A549 (cell line): ENCODE data around the gene NXPH1. TPM values are rescaled to one million over a fixed set of nuclear protein-coding genes. Genes with fewer than 3 reads are reported as not detected.

Experiments
- ATAC-seq, 2 experiments: fragments of 200-7000 bp in 1 of 2; fragments of >200 bp in 1 of 2; cut with Nextera tagmentation in 1 of 2; cut with Tn5 transposase in 1 of 2; 3 replicates each; pipeline versions ENCODE4 v1.8.0 to v1.9.1; 2018 to 2020; ENCODE audit warnings: mild to moderate bottlenecking in 1 of 2, moderate library complexity in 1 of 2
- CTCF ChIA-PET: fragments of 300-600 bp; sonication (Branson Sonifier 250); formaldehyde crosslinking; extraction: SDS; loops from one replicate; lab custom pipeline; 2021; ENCODE audit warnings: antibody characterized with exemption, inconsistent platforms; lab: Yijun Ruan, JAX
- POLR2A ChIA-PET: fragments of 350-600 bp; formaldehyde crosslinking; extraction: SDS; loops from one replicate; lab custom pipeline; 2021; ENCODE audit warnings: antibody characterized with exemption, inconsistent platforms; lab: Yijun Ruan, JAX
- DNase-seq, 2 experiments: peaks; one replicate each; pipeline versions ENCODE4 v3.0.0 to v3.0.0-alpha.2; 2011 to 2016; ENCODE audit warnings: low read depth in 1 of 2, low spot score in 1 of 2
- FAIRE-seq: peaks from 2 replicates; lab custom pipeline; 2011; peaks lifted over from hg19 to GRCh38; lab: Jason Lieb, UNC
- H3K27ac ChIP-seq, 2 experiments: fragments of >200 bp; sonication (Bioruptor Twin); formaldehyde crosslinking; 3 replicates each; pipeline ENCODE4 v1.5.1; 2016 to 2017
- H3K4me1 ChIP-seq: fragments of >200 bp; sonication (Bioruptor Twin); formaldehyde crosslinking; 3 replicates; pipeline ENCODE4 v1.6.1; 2016
- H3K4me2 ChIP-seq: fragments of >200 bp; sonication (Bioruptor Twin); formaldehyde crosslinking; 3 replicates; pipeline ENCODE4 v1.6.1; 2016
- H3K4me3 ChIP-seq: fragments of >200 bp; sonication (Bioruptor Twin); formaldehyde crosslinking; 3 replicates; pipeline ENCODE4 v1.5.1; 2016
- H3K9me3 ChIP-seq: fragments of >200 bp; sonication (Bioruptor Twin); formaldehyde crosslinking; 3 replicates; pipeline ENCODE4 v1.6.1; 2016
- BCL3 ChIP-seq: fragments of >200 bp; sonication (Bioruptor Twin); formaldehyde crosslinking; IDR thresholded peaks from 3 replicates; pipeline ENCODE4 v1.6.1; 2016
- CBX8 ChIP-seq: fragments of 200-600 bp; sonication (generic); IDR thresholded peaks from 2 replicates; pipeline ENCODE4 v1.6.1; 2016
- CEBPB ChIP-seq, 2 experiments: fragments of >200 bp in 1 of 2; sonication (Bioruptor Twin) in 1 of 2; formaldehyde crosslinking in 1 of 2; IDR thresholded peaks; 2 replicates each; pipeline ENCODE4 v1.6.1; 2012 to 2016
- EHF ChIP-seq: fragments of 250-450 bp; sonication (Bioruptor Pico); IDR thresholded peaks from 2 replicates; pipeline ENCODE4 v1.5.0; 2020; ENCODE audit warnings: mild to moderate bottlenecking
- ELK1 ChIP-seq: fragments of 150-350 bp; IDR thresholded peaks from 2 replicates; pipeline ENCODE4 v1.6.1; 2014; ENCODE audit warnings: low read depth, mild to moderate bottlenecking, low read length
- ESRRA ChIP-seq: fragments of 150-350 bp; IDR thresholded peaks from 2 replicates; pipeline ENCODE4 v1.6.1; 2014; ENCODE audit warnings: mild to moderate bottlenecking, low read length, borderline replicate concordance
- FOSB ChIP-seq: fragments of 250-450 bp; sonication (Bioruptor Pico); IDR thresholded peaks from 2 replicates; pipeline ENCODE4 v1.5.0; 2020; ENCODE audit warnings: mild to moderate bottlenecking, moderate library complexity
- GATA3 ChIP-seq: IDR thresholded peaks from 2 replicates; pipeline ENCODE4 v1.6.1; 2012; ENCODE audit warnings: borderline replicate concordance
- HDAC2 ChIP-seq: fragments of 200-600 bp; sonication (generic); IDR thresholded peaks from 2 replicates; pipeline ENCODE4 v1.6.1; 2016
- HES2 ChIP-seq: fragments of >200 bp; sonication (Bioruptor Twin); formaldehyde crosslinking; IDR thresholded peaks from 2 replicates; pipeline ENCODE4 v1.6.1; 2016
- KDM1A ChIP-seq: fragments of 200-600 bp; sonication (generic); IDR thresholded peaks from 2 replicates; pipeline ENCODE4 v1.6.1; 2016; ENCODE audit warnings: low read depth, mild to moderate bottlenecking
- MAX ChIP-seq: IDR thresholded peaks from 2 replicates; pipeline ENCODE4 v1.6.1; 2012
- PHF8 ChIP-seq: fragments of 200-600 bp; sonication (generic); IDR thresholded peaks from 2 replicates; pipeline ENCODE4 v1.6.1; 2016; ENCODE audit warnings: low read depth, mild to moderate bottlenecking, antibody characterized with exemption, moderate library complexity, borderline replicate concordance
- POLR2AphosphoS2 ChIP-seq: conservative IDR thresholded peaks from 2 replicates; pipeline ENCODE4 v1.6.1; 2012; ENCODE audit warnings: low read length, improper control_type of control experiment, inconsistent platforms
- RAD21 ChIP-seq, 2 experiments: fragments of >200 bp in 1 of 2; sonication (Bioruptor Twin) in 1 of 2; formaldehyde crosslinking in 1 of 2; IDR thresholded peaks in 1 of 2; conservative IDR thresholded peaks in 1 of 2; 2 replicates in 1 of 2; 3 replicates in 1 of 2; pipeline ENCODE4 v1.6.1; 2012 to 2018; ENCODE audit warnings: inconsistent platforms in 1 of 2
- RARB ChIP-seq: fragments of 250-450 bp; sonication (Bioruptor Pico); IDR thresholded peaks from 2 replicates; pipeline ENCODE4 v1.8.0; 2021; ENCODE audit warnings: mild to moderate bottlenecking, moderate library complexity
- REST ChIP-seq: fragments of 200-600 bp; sonication (generic); IDR thresholded peaks from 2 replicates; pipeline ENCODE4 v1.6.1; 2016; ENCODE audit warnings: antibody characterized with exemption, mild to moderate bottlenecking, moderate library complexity
- RNF2 ChIP-seq: fragments of 200-600 bp; sonication (generic); IDR thresholded peaks from 2 replicates; pipeline ENCODE4 v1.6.1; 2016; ENCODE audit warnings: low read depth, mild to moderate bottlenecking, antibody characterized with exemption, moderate library complexity, borderline replicate concordance
- SMC3 ChIP-seq: fragments of >200 bp; sonication (Bioruptor Twin); formaldehyde crosslinking; IDR thresholded peaks from 3 replicates; pipeline ENCODE4 v1.6.1; 2018; ENCODE audit warnings: inconsistent platforms
- ZNF302 ChIP-seq: fragments of 250-450 bp; sonication (Bioruptor Pico); IDR thresholded peaks from 2 replicates; pipeline ENCODE4 v1.9.0; 2021; ENCODE audit warnings: inconsistent platforms, mild to moderate bottlenecking, moderate library complexity
- whole genome bisulfite sequencing: methylation state at CpG from one replicate; pipeline ENCODE4 v1.1.6; 2017; ENCODE audit errors: missing lambda C conversion rate; 5-methylcytosine and 5-hydroxymethylcytosine counted together
- polyA plus RNA-seq, 4 experiments: library from polyadenylated mRNA; depleted of rRNA in 3 of 4; stranded (reverse); fragments of >200 nt; fragmentation: RNase III in 1 of 4; extraction: RNeasy Plus Mini Kit Qiagen cat#74134 plus additional on column Dnase treatment in 1 of 4; gene quantifications; 2 replicates in 3 of 4; 3 replicates in 1 of 4; pipeline ENCODE4 v1.2.3, GENCODE V29; 2011 to 2017

The NXPH1 gene
- polyA plus RNA-seq, 2 of the 4 experiments (the other 2 are of a cell fraction): not detected

GRCh38 chr7:8761731-8762130 is 328.3 kb downstream of the NXPH1 start:
- 0% methylated on average over 1 of the region's 1 CpG for WGBS
- H3K9me3 ChIP-seq: no peaks in the 10 kb centered on the region
- ATAC-seq: no peak
- POLR2A ChIA-PET: no interaction called here
- no peak for FAIRE-seq
- no peak overlapping the region for H3K4me2 ChIP-seq
- no peaks in the 10 kb centered on the region for H3K4me1 ChIP-seq
- H3K4me3 ChIP-seq: no peak overlapping the region
- DNase-seq: no peak
- CTCF ChIA-PET: no interaction called here
- H3K27ac ChIP-seq: no peak overlapping the region
- no peak for TF ChIP-seq BCL3
- TF ChIP-seq KDM1A: no peak
- no peak for TF ChIP-seq RARB (CRISPR knock-in tag)
- no peak for TF ChIP-seq RNF2
- TF ChIP-seq REST: no peak
- TF ChIP-seq HES2: no peak
- no peak for TF ChIP-seq FOSB
- no peak for TF ChIP-seq HDAC2
- TF ChIP-seq POLR2AphosphoS2: no peak
- no peak for TF ChIP-seq ELK1
- no peak for TF ChIP-seq EHF (CRISPR knock-in tag)
- TF ChIP-seq GATA3: no peak

GRCh38 chr7:8762803-8763202 is 329.4 kb downstream of the NXPH1 start:
- DNase-seq: no peak
- ChIA-PET POLR2A (no interaction called here), CTCF (no interaction called here)
- Histone ChIP-seq H3K4me1 (no peaks in the 10 kb centered on the region), H3K4me2 (no peak overlapping the region), H3K4me3 (no peak overlapping the region), H3K9me3 (no peaks in the 10 kb centered on the region), H3K27ac (no peak overlapping the region)
- no peak for ATAC-seq
- TF ChIP-seq CEBPB (IDR thresholded peaks at IDR 0.05) (no peak), RNF2 (no peak), MAX (no peak), BCL3 (no peak)
- 4% methylated on average over 9 of the region's 9 CpGs for WGBS
- no peak for FAIRE-seq

GRCh38 chr7:8765374-8765773 is 332.0 kb downstream of the NXPH1 start:
- ChIA-PET POLR2A (no interaction called here), CTCF (no interaction called here)
- ATAC-seq: no peak
- H3K27ac ChIP-seq: no peak overlapping the region
- no peak for FAIRE-seq
- WGBS: 10% methylated on average over 3 of the region's 3 CpGs
- no peak for DNase-seq
- no peaks in the 10 kb centered on the region for H3K9me3 ChIP-seq
- no peaks in the 10 kb centered on the region for H3K4me1 ChIP-seq
- H3K4me3 ChIP-seq: no peak overlapping the region
- H3K4me2 ChIP-seq: no peak overlapping the region
- TF ChIP-seq PHF8 (no peak), CBX8 (no peak), ZNF302 (no peak), SMC3 (no peak), REST (no peak), RARB (CRISPR knock-in tag) (no peak), RAD21 (conservative IDR thresholded peaks at IDR 0.05 in 1 of 2, IDR thresholded peaks at IDR 0.05 in 1 of 2) (no peak), ESRRA (no peak), EHF (CRISPR knock-in tag) (no peak)
